Right atrium auricular region (tissue), 2 donors: ENCODE measurements around the gene ZNF319. TPM values are rescaled to one million over a fixed set of nuclear protein-coding genes. Genes with fewer than 3 reads are reported as not detected.

Experiments
- DNase-seq: peaks from one replicate; pipeline ENCODE4 v3.0.0-alpha.2; 2019; ENCODE audit warnings: low spot score
- H3K27ac ChIP-seq, 2 donors: fragments of 200-600 bp; sonication (generic); 1 replicate in 1 of 2; 2 replicates in 1 of 2; pipeline ENCODE4 v1.5.1; 2016 to 2019
- H3K27me3 ChIP-seq, 2 donors: fragments of 200-600 bp; sonication (generic); one replicate each; pipeline versions ENCODE4 v1.5.1 to v1.6.0; 2017 to 2019
- H3K36me3 ChIP-seq: fragments of 200-600 bp; sonication (generic); one replicate; pipeline ENCODE4 v1.5.1; 2016
- H3K4me1 ChIP-seq, 2 donors: fragments of 200-600 bp; sonication (generic); one replicate each; pipeline versions ENCODE4 v1.5.1 to v1.6.0; 2017 to 2019
- H3K4me3 ChIP-seq, 2 donors: fragments of 200-600 bp; sonication (generic); 1 replicate in 1 of 2; 2 replicates in 1 of 2; pipeline ENCODE4 v1.5.1; 2017 to 2019; ENCODE audit warnings: mild to moderate bottlenecking in 1 of 2, moderate library complexity in 1 of 2
- H3K9me3 ChIP-seq, 2 donors: fragments of 200-600 bp; sonication (generic); one replicate each; pipeline ENCODE4 v1.5.1; 2019
- CTCF ChIP-seq, 2 donors: fragments of 200-600 bp; sonication (generic); IDR thresholded peaks; one replicate each; pipeline ENCODE4 v1.5.1; 2019; ENCODE audit warnings: antibody characterized with exemption in 2 of 2
- total RNA-seq, 2 donors: library from RNA; depleted of rRNA; stranded (reverse); fragments of >200 nt; gene quantifications; one replicate each; pipeline ENCODE4 v1.1.0, GENCODE V29; 2016

The ZNF319 gene
- total RNA-seq, 2 donors from 2014 or later, result 5.1 to 6.6 TPM

GRCh38 chr16:57988929-57989328, 11.5 kb downstream of the ZNF319 start:
- Histone ChIP-seq H3K4me1 (peaks cover 0 to 21% of the 10 kb centered on the region in 2 donors), H3K27ac (peak overlapping the region in 1 of 2 donors; percentile 40), H3K36me3 (no peaks in the 10 kb centered on the region), H3K27me3 (no peaks in the 10 kb centered on the region), H3K9me3 (no peaks in the 10 kb centered on the region), H3K4me3 (no peak overlapping the region)
- no peak for DNase-seq
- no peak for TF ChIP-seq CTCF (IDR thresholded peaks at IDR 0.05)

- Histone ChIP-seq H3K4me3 (no peak overlapping the region), H3K27me3 (no peaks in the 10 kb centered on the region), H3K27ac (no peak overlapping the region), H3K36me3 (no peaks in the 10 kb centered on the region), H3K4me1 (peaks cover 0 to 21% of the 10 kb centered on the region in 2 donors), H3K9me3 (no peaks in the 10 kb centered on the region)
- DNase-seq, result no peak
- no peak for TF ChIP-seq CTCF (IDR thresholded peaks at IDR 0.05)
Measured at GRCh38 chr16:57987441-57988177, 12.9 kb downstream of the ZNF319 start.

GRCh38 chr16:57986196-57986595, 14.3 kb downstream of the ZNF319 start:
- no peak for TF ChIP-seq CTCF (IDR thresholded peaks at IDR 0.05)
- Histone ChIP-seq H3K9me3 (no peaks in the 10 kb centered on the region), H3K27me3 (no peaks in the 10 kb centered on the region), H3K27ac (no peak overlapping the region), H3K4me3 (no peak overlapping the region), H3K4me1 (peaks cover 0 to 21% of the 10 kb centered on the region in 2 donors), H3K36me3 (no peaks in the 10 kb centered on the region)
- DNase-seq, result no peak

GRCh38 chr16:57985204-57986181, 15.0 kb downstream of the ZNF319 start:
- peak overlapping the region; percentile 55 to 65 for H3K4me3 ChIP-seq
- no peak for DNase-seq
- TF ChIP-seq CTCF (IDR thresholded peaks at IDR 0.05), result no peak
- no peaks in the 10 kb centered on the region for H3K9me3 ChIP-seq
- no peaks in the 10 kb centered on the region for H3K36me3 ChIP-seq
- H3K27ac ChIP-seq, result peak overlapping the region in 1 of 2 donors; percentile 56
- no peaks in the 10 kb centered on the region for H3K27me3 ChIP-seq
- H3K4me1 ChIP-seq, result peaks cover 0 to 21% of the 10 kb centered on the region in 2 donors

GRCh38 chr16:57984443-57985203, 15.8 kb downstream of the ZNF319 start:
- Histone ChIP-seq H3K27me3 (no peaks in the 10 kb centered on the region), H3K4me3 (peak overlapping the region; percentile 55 to 65), H3K27ac (peak overlapping the region in 1 of 2 donors; percentile 56), H3K4me1 (peaks cover 0 to 21% of the 10 kb centered on the region in 2 donors), H3K9me3 (no peaks in the 10 kb centered on the region), H3K36me3 (no peaks in the 10 kb centered on the region)
- DNase-seq, result peak; percentile 82
- TF ChIP-seq CTCF (IDR thresholded peaks at IDR 0.05), result no peak
